GM18873 (cell line): Measurements from ENCODE around the gene GCHFR.
A peak's percentile ranks its signal among the peaks of the same experiment; 100 is the strongest.

Source experiments
- ATAC-seq: cut with Tn5 transposase; IDR thresholded peaks from one replicate; pipeline ENCODE4 v1.9.1; 2021; ENCODE audit warnings: mild to moderate bottlenecking, moderate library complexity, moderate number of reproducible peaks; ENCODE audit not compliant: unreplicated experiment, low FRiP score

GCHFR gene

DNA sequence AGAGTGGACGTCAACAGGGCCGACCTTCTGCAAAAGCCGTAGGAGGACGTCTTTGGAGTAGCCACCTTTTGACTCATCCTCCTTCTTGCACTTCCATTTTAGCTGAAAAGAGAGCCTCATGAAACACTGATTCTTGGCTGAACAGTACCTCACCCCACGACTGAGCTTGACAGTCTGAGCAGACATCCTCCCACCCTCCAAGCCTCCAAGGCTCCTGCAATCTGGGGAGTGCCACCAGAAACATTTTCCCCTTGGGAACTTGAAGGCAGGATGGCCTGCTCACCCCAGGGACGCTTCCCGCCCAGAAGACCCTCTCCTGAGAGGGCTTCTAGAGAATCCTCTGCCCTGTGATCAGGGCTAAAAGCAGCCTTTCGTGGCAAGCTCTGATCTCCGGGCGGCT is 11.1 kb downstream of the GCHFR start:
- ATAC-seq = no peak

DNA sequence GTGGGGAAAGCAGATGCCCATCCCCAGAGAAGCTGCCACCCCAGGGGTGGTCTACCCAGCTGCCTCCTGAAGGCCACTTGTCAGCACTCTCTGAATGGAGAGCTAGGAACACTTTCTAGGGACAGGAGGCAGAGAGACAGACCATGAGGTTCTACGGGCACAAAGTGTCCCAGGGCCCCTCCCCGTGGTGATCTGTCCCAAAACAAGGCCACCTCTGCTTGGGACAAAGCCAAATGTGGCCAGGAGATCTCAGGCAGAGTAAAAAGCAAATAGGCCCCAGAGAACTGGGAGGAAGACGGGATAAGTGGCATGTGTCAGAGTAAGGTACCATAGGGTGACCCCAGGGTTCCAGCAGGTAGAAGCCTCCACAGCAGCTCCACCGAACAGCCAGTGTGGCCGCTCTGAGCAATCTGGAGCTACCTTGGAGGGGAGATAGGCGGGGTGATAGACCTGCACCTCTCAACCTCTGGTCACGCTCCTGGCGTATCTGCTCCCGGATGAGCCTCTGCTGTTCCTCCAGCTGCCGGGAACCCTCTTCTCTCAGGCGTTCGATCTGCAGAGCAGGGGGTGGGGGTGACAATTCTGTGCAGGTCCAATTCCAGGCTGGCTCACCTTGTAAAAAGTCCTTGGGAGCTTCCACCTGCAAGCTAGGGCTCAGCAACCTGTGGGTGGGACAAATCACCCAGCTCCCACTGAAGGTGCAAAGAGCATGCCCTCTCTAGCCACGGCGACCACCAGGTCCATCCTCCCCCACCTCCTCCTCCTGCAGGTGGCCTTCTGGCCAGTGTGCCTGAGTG is 12.1 kb downstream of the GCHFR start:
- no peak for ATAC-seq

- no peak for ATAC-seq
Measured at GRCh38 chr15:40776537-40777141, 12.8 kb downstream of the GCHFR start.

DNA sequence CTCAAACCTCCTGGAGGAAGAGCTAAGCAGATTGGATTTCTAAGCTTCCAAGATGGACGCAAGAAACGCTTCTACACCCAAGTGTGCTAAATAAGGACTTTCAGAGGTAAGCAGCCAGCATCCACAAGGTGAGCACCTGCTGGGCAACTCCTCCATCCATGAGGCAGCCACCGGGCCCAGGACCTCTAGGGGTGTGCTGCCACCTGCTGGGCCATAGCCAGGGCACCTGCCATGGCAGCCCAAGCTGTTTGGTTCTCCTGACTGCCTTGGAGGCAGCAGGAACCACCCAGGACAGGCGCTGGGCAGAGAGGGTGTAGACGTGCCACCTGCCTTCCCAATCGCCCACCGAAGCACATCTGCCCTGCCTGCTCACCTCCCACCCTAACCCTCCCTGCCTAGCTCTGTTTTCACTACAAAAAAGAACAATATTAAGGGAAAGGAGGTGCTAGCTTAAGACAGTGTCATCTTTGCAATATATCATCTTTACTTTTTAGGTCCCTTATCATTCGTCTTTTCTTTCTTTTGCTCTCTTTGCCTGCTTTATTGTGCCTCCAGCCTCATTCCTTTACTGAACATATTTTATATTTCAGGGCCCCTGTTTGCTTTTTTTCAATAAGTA is 18.9 kb downstream of the GCHFR start:
- ATAC-seq = no peak

GRCh38 chr15:40785164-40785563 is 21.3 kb downstream of the GCHFR start:
- no peak for ATAC-seq

- ATAC-seq = no peak
Measured at GRCh38 chr15:40785814-40786213, 21.9 kb downstream of the GCHFR start.

GRCh38 chr15:40787344-40787841 is 23.5 kb downstream of the GCHFR start:
- ATAC-seq = no peak

DNA sequence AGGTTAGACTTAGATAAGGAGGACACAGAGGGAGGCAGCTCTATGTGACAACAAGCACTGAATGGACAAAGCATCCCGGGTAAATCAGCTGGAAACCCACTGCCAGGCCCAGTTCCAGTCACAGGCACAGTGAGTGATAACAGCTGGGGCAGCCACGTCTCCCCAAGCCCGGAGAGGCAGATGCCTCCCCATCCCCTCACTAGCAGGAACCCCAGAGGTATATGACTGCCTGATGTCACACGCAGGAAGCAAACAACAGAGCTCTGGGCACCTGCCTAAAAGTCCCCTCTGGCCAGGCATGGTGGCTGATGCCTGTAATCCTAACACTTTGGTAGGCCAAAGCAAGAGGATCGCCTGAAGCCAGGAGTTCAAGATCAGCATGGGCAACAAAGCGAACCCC is 24.1 kb downstream of the GCHFR start:
- ATAC-seq = no peak

GRCh38 chr15:40789119-40789518 is 25.3 kb downstream of the GCHFR start:
- ATAC-seq = no peak

- ATAC-seq = no peak
Measured at GRCh38 chr15:40789999-40790398, 26.1 kb downstream of the GCHFR start.

- no peak for ATAC-seq
Measured at GRCh38 chr15:40790718-40791117, 26.9 kb downstream of the GCHFR start.

GRCh38 chr15:40792394-40792793 is 28.5 kb downstream of the GCHFR start:
- no peak for ATAC-seq

- ATAC-seq = no peak
Measured at GRCh38 chr15:40793216-40793989, 29.5 kb downstream of the GCHFR start.

DNA sequence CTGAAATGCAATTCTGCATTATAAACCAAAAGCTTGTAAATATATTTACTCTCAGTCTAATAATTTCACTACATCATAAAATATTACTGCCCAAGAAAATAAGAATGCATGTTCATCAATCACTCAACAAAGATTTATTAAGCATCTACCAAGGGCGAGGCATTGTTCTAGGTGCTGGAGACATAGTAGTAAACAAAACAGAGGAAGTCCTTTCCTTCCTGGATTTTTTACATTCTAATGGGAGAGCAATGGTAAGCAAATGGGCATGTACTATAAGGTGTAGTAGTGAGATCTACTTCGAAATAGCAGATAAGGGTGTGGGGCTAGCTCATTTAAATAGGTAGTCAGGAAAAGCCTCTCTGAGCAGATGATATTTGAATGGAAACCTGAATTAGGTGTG is 32.2 kb downstream of the GCHFR start:
- ATAC-seq = no peak

GRCh38 chr15:40796512-40796911 is 32.6 kb downstream of the GCHFR start:
- ATAC-seq = no peak

DNA sequence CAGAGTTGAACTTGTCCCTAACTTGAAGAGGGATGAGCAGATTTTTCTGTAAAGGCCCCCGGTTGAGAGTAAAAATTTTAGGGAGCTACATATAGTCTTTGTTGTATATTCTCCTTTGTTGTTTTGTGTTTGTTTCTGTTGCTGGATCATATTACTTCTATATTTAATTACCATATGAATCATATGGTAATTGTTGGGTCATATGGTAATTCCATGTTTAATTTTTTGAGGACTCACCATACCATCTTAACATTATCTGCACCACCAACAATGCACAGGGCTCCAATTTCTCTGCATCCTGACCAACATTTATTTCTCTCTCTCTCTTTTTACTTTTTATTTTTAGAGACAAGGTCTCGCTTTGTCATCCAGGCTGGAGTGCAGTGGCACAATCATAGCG is 35.7 kb downstream of the GCHFR start:
- ATAC-seq = no peak

DNA sequence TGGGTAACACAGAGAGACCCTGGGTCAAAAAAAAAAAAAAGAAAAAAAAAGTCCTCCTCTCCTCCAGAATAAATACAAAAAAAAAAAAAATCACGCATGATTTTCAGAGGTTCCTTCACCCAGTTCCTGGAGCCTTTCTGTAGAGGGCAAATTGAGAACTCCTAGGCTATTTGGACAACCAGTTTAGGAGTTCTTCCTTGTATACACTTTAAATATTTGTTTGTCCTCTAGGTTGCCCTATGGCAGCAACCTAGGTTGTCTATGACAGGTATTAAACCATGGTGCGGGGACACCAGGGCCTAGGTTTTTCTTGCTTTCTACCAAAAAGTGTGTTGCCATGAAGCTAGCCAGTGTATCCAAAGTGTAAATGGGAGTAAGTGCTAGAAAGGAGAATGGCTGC is 39.2 kb downstream of the GCHFR start:
- no peak for ATAC-seq

GRCh38 chr15:40803688-40804087 is 39.8 kb downstream of the GCHFR start:
- ATAC-seq = no peak

DNA sequence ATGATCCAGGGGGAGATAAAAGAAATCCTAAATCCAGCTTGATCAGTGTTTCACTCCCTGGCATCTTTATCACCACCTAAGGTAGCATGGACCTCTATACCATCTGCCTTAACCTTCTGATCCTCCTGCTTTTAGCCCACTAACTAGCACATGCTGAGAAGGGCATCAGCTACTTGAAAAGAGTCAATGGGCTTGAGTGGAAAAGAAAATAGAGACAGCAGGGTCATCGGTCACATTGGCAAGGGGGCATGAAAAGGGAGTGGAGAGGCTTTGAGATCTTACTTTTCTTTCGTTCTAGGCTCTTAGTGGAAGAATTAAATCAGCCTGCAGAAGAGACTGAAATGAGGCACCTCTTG is 42.8 kb downstream of the GCHFR start:
- no peak for ATAC-seq

DNA sequence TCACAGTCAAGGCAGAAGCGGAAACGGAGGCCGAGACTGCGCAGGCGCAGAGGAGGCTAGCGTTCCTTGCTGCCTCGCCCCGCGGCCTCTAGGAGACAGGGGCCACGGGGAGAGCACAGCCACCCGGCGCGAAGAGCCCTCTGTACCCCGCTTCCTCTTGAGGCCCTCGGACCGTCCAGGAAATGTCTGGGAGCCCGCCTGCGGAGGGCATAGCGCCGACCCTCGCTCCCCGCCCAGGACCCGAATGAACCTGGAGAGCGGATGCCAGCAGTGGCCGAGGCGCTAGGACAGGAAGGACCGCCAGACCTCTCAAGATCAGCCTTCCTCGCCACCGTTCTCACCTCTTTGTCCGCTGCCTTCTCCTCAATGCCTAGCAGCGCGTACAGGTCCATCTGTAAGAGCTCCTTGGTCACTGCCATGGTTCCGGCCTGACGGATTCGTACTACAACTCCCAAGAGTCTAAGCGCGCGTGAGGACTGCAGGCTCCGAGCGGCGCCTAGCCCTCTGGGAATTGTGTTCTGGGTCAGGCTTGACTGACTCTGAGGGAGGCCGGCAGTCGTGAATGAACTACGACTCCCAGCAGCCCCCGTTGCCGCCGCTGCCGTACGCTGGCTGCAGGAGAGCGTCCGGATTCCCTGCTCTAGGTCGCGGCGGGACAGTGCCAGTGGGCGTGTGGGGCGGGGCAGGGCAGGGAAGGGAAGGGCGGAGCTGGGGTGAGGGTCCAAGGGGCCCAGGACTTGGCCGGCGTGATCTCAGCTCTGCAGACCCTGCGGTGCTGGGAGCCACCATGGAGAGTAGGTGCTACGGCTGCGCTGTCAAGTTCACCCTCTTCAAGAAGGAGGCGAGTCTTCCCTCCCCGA is 43.4 kb downstream of the GCHFR start, which contains the start of the genes DNAJC17 and ZFYVE19:
DNAJC17 (minus strand) TSS at position 446 of the 860 bp plus-strand sequence; CDS start at position 419, 27 bp downstream.
ZFYVE19 (plus strand) TSS at position 62 of the 860 bp plus-strand sequence; CDS start at position 563, 501 bp downstream.
- ATAC-seq = peak; percentile 92
